ENCODE measurements around the gene EOLA2. TPM values are rescaled to one million over a fixed set of nuclear protein-coding genes. Genes with fewer than 3 reads are reported as not detected.

Gene EOLA2
- 37.5 and 38.4 TPM in 2 replicates for total RNA-seq

GRCh38 chrX:149938427-149938880 is at the start of gene EOLA2:
EOLA2 (minus strand) TSS chrX:149938491; CDS start chrX:149933874, 4,617 bp downstream.
- H3K36me3 Mint-ChIP-seq (ENCODE audit: low read depth): peaks cover 10% of the 10 kb centered on the region
- no peaks in the 10 kb centered on the region for H3K9me3 Mint-ChIP-seq
- H3K4me1 Mint-ChIP-seq: peaks cover 10% of the 10 kb centered on the region
- ChIA-PET POLR2A (interaction anchor here (0.6 to 3.2 kb wide), 10 partner anchors 398 to 1458 kb away, joined by 3 to 68 read pairs (median 6); partner anchors contain the start of genes EOLA1, IDS, MTM1 and MTMR1), CTCF (interaction anchor here (0.9 kb wide), 1 partner anchor 398 kb away, joined by 4 read pairs; no protein-coding TSS in a partner anchor)
- peak within 1 kb of the TSS; percentile 85 for H3K4me3 Mint-ChIP-seq
- TF ChIP-seq CTCF (IDR thresholded peaks at IDR 0.05): no peak
- ATAC-seq (ENCODE audit: low read depth) (peak; percentile 53), DNase-seq (peak; percentile 79)
- no peaks in the 10 kb centered on the region for H3K27me3 Mint-ChIP-seq
- intact Hi-C loops (cut with micrococcal nuclease): loop anchor here (5.0 kb wide), 3 partner anchors 306 to 1459 kb away; partner anchors contain the start of genes MAMLD1, TMEM185A and VMA21
- H3K27ac Mint-ChIP-seq: peak within 1 kb of the TSS; percentile 93

GRCh38 chrX:149987613-149988012 is 49.3 kb upstream of the EOLA2 start:
- intact Hi-C loops (cut with micrococcal nuclease): no loop called here
- TF ChIP-seq CTCF (IDR thresholded peaks at IDR 0.05): no peak
- H3K36me3 Mint-ChIP-seq (ENCODE audit: low read depth): peaks cover 2% of the 10 kb centered on the region
- no peak overlapping the region for H3K4me3 Mint-ChIP-seq
- DNase-seq: no peak
- H3K27me3 Mint-ChIP-seq: no peaks in the 10 kb centered on the region
- H3K9me3 Mint-ChIP-seq: no peaks in the 10 kb centered on the region
- ChIA-PET CTCF (no interaction called here), POLR2A (no interaction called here)
- peak; percentile 28 for ATAC-seq (ENCODE audit: low read depth)
- H3K4me1 Mint-ChIP-seq: peaks cover 11% of the 10 kb centered on the region
- H3K27ac Mint-ChIP-seq: no peak overlapping the region

- Mint-ChIP-seq H3K27ac (no peak overlapping the region), H3K4me3 (no peak overlapping the region), H3K9me3 (no peaks in the 10 kb centered on the region), H3K36me3 (ENCODE audit: low read depth) (no peaks in the 10 kb centered on the region), H3K27me3 (no peaks in the 10 kb centered on the region), H3K4me1 (peaks cover 11% of the 10 kb centered on the region)
- TF ChIP-seq CTCF (IDR thresholded peaks at IDR 0.05): no peak
- DNase-seq: no peak
- ChIA-PET POLR2A (no interaction called here), CTCF (no interaction called here)
- intact Hi-C loops (cut with micrococcal nuclease): no loop called here
- no peak for ATAC-seq (ENCODE audit: low read depth)
Observed at GRCh38 chrX:149984411-149984810, 46.1 kb upstream of the EOLA2 start.

GRCh38 chrX:149982310-149982709 is 44.0 kb upstream of the EOLA2 start:
- Mint-ChIP-seq H3K4me1 (peaks cover 7% of the 10 kb centered on the region), H3K36me3 (ENCODE audit: low read depth) (no peaks in the 10 kb centered on the region), H3K27ac (no peak overlapping the region), H3K27me3 (no peaks in the 10 kb centered on the region), H3K4me3 (no peak overlapping the region), H3K9me3 (no peaks in the 10 kb centered on the region)
- ChIA-PET CTCF (no interaction called here), POLR2A (no interaction called here)
- no peak for TF ChIP-seq CTCF (IDR thresholded peaks at IDR 0.05)
- DNase-seq (no peak), ATAC-seq (ENCODE audit: low read depth) (no peak)
- intact Hi-C loops (cut with micrococcal nuclease): no loop called here

GRCh38 chrX:149979126-149979644 is 40.9 kb upstream of the EOLA2 start:
- peaks cover 7% of the 10 kb centered on the region for H3K4me1 Mint-ChIP-seq
- no peak for TF ChIP-seq CTCF (IDR thresholded peaks at IDR 0.05)
- POLR2A ChIA-PET: no interaction called here
- H3K36me3 Mint-ChIP-seq (ENCODE audit: low read depth): no peaks in the 10 kb centered on the region
- H3K27me3 Mint-ChIP-seq: no peaks in the 10 kb centered on the region
- CTCF ChIA-PET: no interaction called here
- no peak overlapping the region for H3K4me3 Mint-ChIP-seq
- intact Hi-C loops (cut with micrococcal nuclease): no loop called here
- DNase-seq (no peak), ATAC-seq (ENCODE audit: low read depth) (peak; percentile 28)
- H3K27ac Mint-ChIP-seq: no peak overlapping the region
- H3K9me3 Mint-ChIP-seq: no peaks in the 10 kb centered on the region
